Measurements from ENCODE around the gene MTFP1. TPM values are rescaled to one million over a fixed set of nuclear protein-coding genes. Genes with fewer than 3 reads are reported as not detected.

The MTFP1 gene
- 10.0 and 26.7 TPM in 2 replicates for total RNA-seq (2011; cell fraction: chromatin; rRNA removed; ENCODE audit: low replicate concordance)
- total RNA-seq (2011; cell fraction: nucleolus; rRNA removed) = 43.5 and 54.1 TPM in 2 replicates
- total RNA-seq (2011; cell fraction: nucleoplasm; rRNA removed) = 28.7 and 33.9 TPM in 2 replicates
- total RNA-seq (2014; rRNA removed) (52.0 and 66.0 TPM in 2 replicates), total RNA-seq (2014; rRNA removed; fragmentation: Illumina TruSeq; extraction: Trizol) (25.2 and 30.1 TPM in 2 replicates), total RNA-seq (2015; rRNA removed; fragmentation: Illumina TruSeq; extraction: Trizol) (34.0 and 38.4 TPM in 2 replicates), total RNA-seq (2021) (43.3 and 45.8 TPM in 2 replicates), polyA plus RNA-seq (2011; rRNA removed) (24.0 and 37.7 TPM in 2 replicates), polyA plus RNA-seq (2014; fragmentation: Illumina TruSeq; extraction: Trizol) (22.5 and 35.0 TPM in 2 replicates), polyA plus RNA-seq (2014; fragmentation: Nextera tagmentation; extraction: Ambion mirVana) (10 to 100 TPM; 10.7 to 17.5 TPM), polyA plus RNA-seq (2014; rRNA removed) (41.8 and 42.0 TPM in 2 replicates), polyA minus RNA-seq (2011; rRNA and poly(A)+ RNA removed) (12.5 and 13.8 TPM in 2 replicates), Bru-seq, nascent RNA (percentile 63 among the genes with signal in this experiment), BruChase-seq, experiment 1, labeled RNA remaining after a 2-hour chase (percentile 56 among the genes with signal in this experiment), BruChase-seq, experiment 2, labeled RNA remaining after a 6-hour chase (percentile 67 among the genes with signal in this experiment)
- 52.1 and 102 TPM in 2 replicates for polyA plus RNA-seq (2011; cell fraction: cytosol; rRNA removed)
- 36.8 and 44.5 TPM in 2 replicates for polyA plus RNA-seq (2011; cell fraction: nucleus; rRNA removed)
- polyA plus RNA-seq (2012) = 37.8 and 39.6 TPM in 2 replicates
- polyA minus RNA-seq (2011; cell fraction: cytosol; rRNA and poly(A)+ RNA removed) = 18.5 and 20.8 TPM in 2 replicates
- polyA minus RNA-seq (2011; cell fraction: nucleus; rRNA and poly(A)+ RNA removed) = 19.5 and 23.8 TPM in 2 replicates
- long read RNA-seq, experiment 1, transcript MTFP1-204 (4 exons, 759 nt) = minor isoform, 8 of 138 reads
- long read RNA-seq, experiment 1, transcript MTFP1-201 (4 exons, 1,370 nt) = major isoform, 77 of 138 reads
- long read RNA-seq, experiment 1, transcript MTFP1-202 (3 exons, 891 nt) = minor isoform, 9 of 138 reads
- long read RNA-seq, experiment 1, partial matches to known transcripts = 31 of 138 reads
- long read RNA-seq, experiment 1, other reads (novel, unspliced or antisense) = 11 of 138 reads
- long read RNA-seq, experiment 2, transcript MTFP1-201 (4 exons, 1,370 nt) = major isoform, 53 of 79 reads
- long read RNA-seq, experiment 2, transcript MTFP1-203 (4 exons, 912 nt) = minor isoform, 7 of 79 reads
- long read RNA-seq, experiment 2, partial matches to known transcripts = 3 of 79 reads
- long read RNA-seq, experiment 2, other reads (novel, unspliced or antisense) = 10 of 79 reads
- long read RNA-seq, experiment 3, transcript MTFP1-201 (4 exons, 1,370 nt) = major isoform, 61 of 75 reads
- long read RNA-seq, experiment 3, partial matches to known transcripts = 1 of 75 reads
- long read RNA-seq, experiment 3, other reads (novel, unspliced or antisense) = 4 of 75 reads

- BruUV-seq (replicated peaks) = no TSS peak
- intact Hi-C loops (cut with micrococcal nuclease) = loop anchor here (1.0 kb wide), 1 partner anchor 35 kb away; no protein-coding TSS in a partner anchor
- under 1% methylated on average over 33 of the region's 61 CpGs for WGBS (ENCODE audit: insufficient coverage, low coverage, missing lambda C conversion rate)
- Histone ChIP-seq H3K9me3 (replicated peaks; ENCODE audit: control insufficient read depth, insufficient read depth, low read depth, low read length) (no peaks in the 10 kb centered on the region; the same call in 1 of the 2 replicates), H3K79me2 (ENCODE audit: control insufficient read depth, insufficient read depth, low read length) (peaks cover 56% of the 10 kb centered on the region), H2AFZ (ENCODE audit: low read depth, low read length) (peak within 1 kb of the TSS; percentile 91), H3K36me3 (ENCODE audit: control insufficient read depth, insufficient read depth, low read length) (peaks cover 25% of the 10 kb centered on the region; the same call in 2 of the 3 replicates), H3K4me3 (peak within 1 kb of the TSS; percentile 59), H4K20me1 (replicated peaks; ENCODE audit: control insufficient read depth, insufficient read depth, low read length) (no peaks in the 10 kb centered on the region), H3K9me1 (ENCODE audit: control insufficient read depth, insufficient read depth, low read length) (no peaks in the 10 kb centered on the region), H3K4me2 (ENCODE audit: insufficient read depth, low read length) (peak within 1 kb of the TSS; percentile 94), H3K27me3 (ENCODE audit: control insufficient read depth in 2 of 2, insufficient read depth in 2 of 2, low read length in 2 of 2) (no peaks in the 10 kb centered on the region), H3K27ac (ENCODE audit: extremely low read depth, low read depth, low read length) (peak within 1 kb of the TSS; percentile 83), H3K9ac (ENCODE audit: insufficient read depth in 1 of 2, low read depth in 2 of 2, low read length in 2 of 2) (peak within 1 kb of the TSS; percentile 88 to 91), H3K4me1 (replicated peaks in 1 of 2; ENCODE audit: control insufficient read depth in 2 of 2, insufficient read depth in 2 of 2, low read length in 2 of 2) (peaks cover 37 to 47% of the 10 kb centered on the region in 2 experiments)
- ATAC-seq (peak; percentile 33), DNase-seq (ENCODE audit: extremely low read depth in 1 of 4, low spot score in 3 of 4) (peak; percentile 62 to 74 (median 66)), FAIRE-seq (peak; percentile 61)
- CTCF ChIA-PET (ENCODE audit: low intra/inter-chr PET ratio) = interaction anchor here (0.7 to 0.9 kb wide), 2 partner anchors 35 to 1539 kb away, joined by 3 to 4 read pairs; no protein-coding TSS in a partner anchor
- POLR2A ChIA-PET = interaction anchor here (0.6 to 1.0 kb wide), 2 partner anchors 14 to 241 kb away, joined by 3 read pairs; no protein-coding TSS in a partner anchor
- in situ Hi-C loops (cut with MboI) = loop anchor here (5.0 kb wide), 1 partner anchor 34 kb away; no protein-coding TSS in a partner anchor
- no peak for TF ChIP-seq NFIX (CRISPR knock-in tag; IDR thresholded peaks at IDR 0.05; ENCODE audit: low read depth)
- TF ChIP-seq ZBTB49 (CRISPR knock-in tag; IDR thresholded peaks at IDR 0.05; ENCODE audit: borderline replicate concordance) = no peak
- TF ChIP-seq SAP30 (IDR thresholded peaks at IDR 0.05; ENCODE audit: borderline replicate concordance, insufficient read depth, low read depth, low read length, poor library complexity, severe bottlenecking) = no peak
- no peak for TF ChIP-seq MBD1 (CRISPR knock-in tag; IDR thresholded peaks at IDR 0.05)
- TF ChIP-seq TFAP4 (CRISPR knock-in tag; IDR thresholded peaks at IDR 0.05; ENCODE audit: borderline replicate concordance) = peak; percentile 47; the same call in 1 of the 2 replicates
- TF ChIP-seq MCM7 (IDR thresholded peaks at IDR 0.05) = no peak
- TF ChIP-seq DDX20 (tag; IDR thresholded peaks at IDR 0.05; ENCODE audit: low read depth) = no peak
- TF ChIP-seq ZNF3 (CRISPR knock-in tag; IDR thresholded peaks at IDR 0.05) = no peak
These were observed at the start of gene MTFP1 for GRCh38 chr22:30425616-30426387. MTFP1 (plus strand) TSS chr22:30425768; CDS start chr22:30425880, 112 bp downstream.
